ENCODE measurements around the gene TMBIM6.

- no peak for TF ChIP-seq POLR2A (IDR thresholded peaks at IDR 0.05)
- TF ChIP-seq, protein P1, sequence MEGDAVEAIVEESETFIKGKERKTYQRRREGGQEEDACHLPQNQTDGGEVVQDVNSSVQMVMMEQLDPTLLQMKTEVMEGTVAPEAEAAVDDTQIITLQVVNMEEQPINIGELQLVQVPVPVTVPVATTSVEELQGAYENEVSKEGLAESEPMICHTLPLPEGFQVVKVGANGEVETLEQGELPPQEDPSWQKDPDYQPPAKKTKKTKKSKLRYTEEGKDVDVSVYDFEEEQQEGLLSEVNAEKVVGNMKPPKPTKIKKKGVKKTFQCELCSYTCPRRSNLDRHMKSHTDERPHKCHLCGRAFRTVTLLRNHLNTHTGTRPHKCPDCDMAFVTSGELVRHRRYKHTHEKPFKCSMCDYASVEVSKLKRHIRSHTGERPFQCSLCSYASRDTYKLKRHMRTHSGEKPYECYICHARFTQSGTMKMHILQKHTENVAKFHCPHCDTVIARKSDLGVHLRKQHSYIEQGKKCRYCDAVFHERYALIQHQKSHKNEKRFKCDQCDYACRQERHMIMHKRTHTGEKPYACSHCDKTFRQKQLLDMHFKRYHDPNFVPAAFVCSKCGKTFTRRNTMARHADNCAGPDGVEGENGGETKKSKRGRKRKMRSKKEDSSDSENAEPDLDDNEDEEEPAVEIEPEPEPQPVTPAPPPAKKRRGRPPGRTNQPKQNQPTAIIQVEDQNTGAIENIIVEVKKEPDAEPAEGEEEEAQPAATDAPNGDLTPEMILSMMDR (IDR thresholded peaks at IDR 0.05): no peak
Observed at GRCh38 chr12:49811961-49812401, 70.6 kb downstream of the TMBIM6 start.
